Activated CD4-positive, alpha-beta T cell treated with anti-CD3 and anti-CD28 coated beads, Interleukin-2, Interleukin-4, amounts not matched to agents 100 ng/mL and 50 ng/mL, durations not matched to agents 16 hours and 8 hours (primary cell): Measurements from ENCODE around the gene DOCK2.

Experiments
- DNase-seq: peaks from one replicate; pipeline ENCODE4 v3.0.0-alpha.2; 2020; ENCODE audit warnings: low spot score

The DOCK2 gene

DNA sequence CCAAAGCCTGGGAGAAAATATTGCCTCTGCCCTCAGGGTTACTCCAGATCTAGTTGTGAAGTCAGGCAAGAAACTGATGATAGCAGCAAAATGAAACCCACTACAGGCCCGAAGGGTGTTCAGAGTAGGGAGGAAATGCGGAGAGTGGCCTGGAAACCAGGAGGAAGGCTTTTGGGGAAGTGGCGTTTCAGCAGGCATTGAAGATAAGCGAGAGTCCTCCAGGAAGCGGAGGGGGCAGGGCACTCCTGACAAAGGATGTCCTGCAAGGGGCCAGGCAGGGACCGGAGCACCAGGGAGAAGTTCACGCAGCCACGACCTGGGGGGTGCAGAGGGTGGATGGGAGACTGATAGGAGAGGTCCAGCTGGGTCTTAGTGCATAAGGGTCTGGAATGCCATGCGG, 460.9 kb downstream of the DOCK2 start:
- no peak for DNase-seq

DNA sequence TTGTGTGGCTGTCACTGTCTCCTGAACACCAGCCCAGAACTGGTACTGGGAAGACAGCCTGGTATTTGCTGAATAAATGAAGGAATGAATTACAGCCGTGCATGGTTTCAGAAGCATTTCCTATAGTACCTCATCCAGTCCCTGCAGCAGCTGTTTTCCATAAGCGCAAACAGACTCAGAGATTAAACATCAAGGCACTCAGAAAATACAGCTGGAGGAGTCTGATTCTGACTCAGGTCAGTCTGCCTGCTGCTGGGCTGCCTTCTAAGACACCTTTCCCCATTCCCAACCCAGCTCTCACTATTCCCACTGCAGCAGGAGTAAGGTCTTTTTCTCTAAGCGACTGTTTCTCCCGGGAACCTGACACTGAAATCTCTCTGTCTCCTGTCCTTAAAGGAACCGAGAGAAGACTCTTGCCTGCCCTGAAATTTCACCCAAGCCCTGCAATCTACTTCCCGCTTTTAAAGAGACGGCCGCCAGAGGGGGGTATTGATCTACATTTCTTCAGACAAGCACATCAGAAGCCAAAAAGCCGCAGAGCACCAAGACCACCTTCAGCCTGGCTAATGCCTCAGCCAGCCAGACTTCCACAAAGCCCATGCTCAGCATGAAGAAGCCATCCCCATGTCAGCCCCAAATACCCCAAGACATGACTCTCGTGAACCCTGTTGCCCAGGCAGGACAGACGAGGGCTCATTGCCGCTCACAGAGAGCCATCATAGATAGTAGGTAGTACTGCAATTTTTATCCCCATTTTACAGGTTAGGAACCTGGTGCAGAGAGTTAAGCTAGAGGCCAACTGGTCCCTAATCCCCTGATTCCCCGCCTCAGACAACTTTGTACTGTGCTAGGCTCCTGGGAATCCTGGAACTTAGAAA, 463.2 kb downstream of the DOCK2 start:
- peak; percentile 63 for DNase-seq

DNA sequence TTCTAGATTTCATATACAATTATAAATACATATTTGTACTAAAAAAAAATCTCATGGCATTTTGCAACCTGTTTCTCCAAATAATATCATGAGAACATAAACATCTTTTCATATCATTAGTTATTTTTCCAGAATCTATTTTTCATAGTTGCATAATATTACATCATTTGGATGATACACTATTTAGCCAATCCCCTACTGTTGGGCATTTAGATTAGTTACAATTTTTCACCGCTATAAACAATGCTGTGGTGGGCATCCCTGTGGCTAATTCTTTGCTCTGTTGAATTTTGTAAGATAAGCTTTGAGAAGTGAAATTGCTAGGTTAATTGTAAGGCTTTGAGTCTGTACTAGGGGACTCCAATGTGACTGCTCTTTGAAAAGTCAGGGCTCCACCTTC, 466.4 kb downstream of the DOCK2 start:
- no peak for DNase-seq

DNA sequence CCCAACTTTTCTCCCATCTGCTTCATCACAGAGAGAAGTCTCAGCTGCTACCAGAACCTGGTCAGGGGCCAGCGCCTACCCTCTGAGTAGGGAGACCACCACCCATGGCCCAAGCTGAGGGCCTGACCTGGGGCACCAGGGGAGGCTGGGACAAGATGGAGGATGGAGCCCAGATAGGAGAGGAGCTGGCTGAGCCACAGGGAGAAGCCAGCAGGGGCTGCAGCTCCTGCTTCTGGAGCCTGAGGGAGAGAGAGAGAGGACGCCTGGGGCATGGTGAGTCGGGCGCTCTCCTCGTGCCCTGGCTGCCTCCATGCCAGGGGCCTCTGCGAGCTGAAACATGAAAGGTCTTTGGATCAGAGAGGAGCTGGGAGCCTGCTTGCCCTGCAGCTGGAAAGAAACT, 467.2 kb downstream of the DOCK2 start:
- no peak for DNase-seq

DNA sequence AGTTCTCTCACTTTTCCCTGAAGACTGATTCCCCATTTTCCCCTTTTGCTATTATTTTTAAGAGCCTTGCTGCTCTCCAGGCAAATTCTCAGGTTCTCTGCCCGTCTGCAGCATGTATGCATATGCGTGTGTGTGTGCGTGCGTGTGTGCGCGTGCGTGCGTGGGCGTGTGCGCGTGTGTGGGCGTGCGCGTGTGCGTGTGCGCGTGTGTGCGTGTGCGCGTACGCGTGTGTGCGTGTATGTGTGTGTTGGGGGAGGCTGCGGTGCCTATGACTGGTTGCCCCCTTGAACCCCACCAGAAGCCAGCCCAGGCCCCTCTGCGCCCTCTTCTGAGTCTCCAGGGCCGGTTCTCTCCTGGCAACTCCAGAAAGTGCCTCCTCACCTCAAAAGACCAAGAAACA, 467.6 kb downstream of the DOCK2 start:
- DNase-seq: no peak

DNA sequence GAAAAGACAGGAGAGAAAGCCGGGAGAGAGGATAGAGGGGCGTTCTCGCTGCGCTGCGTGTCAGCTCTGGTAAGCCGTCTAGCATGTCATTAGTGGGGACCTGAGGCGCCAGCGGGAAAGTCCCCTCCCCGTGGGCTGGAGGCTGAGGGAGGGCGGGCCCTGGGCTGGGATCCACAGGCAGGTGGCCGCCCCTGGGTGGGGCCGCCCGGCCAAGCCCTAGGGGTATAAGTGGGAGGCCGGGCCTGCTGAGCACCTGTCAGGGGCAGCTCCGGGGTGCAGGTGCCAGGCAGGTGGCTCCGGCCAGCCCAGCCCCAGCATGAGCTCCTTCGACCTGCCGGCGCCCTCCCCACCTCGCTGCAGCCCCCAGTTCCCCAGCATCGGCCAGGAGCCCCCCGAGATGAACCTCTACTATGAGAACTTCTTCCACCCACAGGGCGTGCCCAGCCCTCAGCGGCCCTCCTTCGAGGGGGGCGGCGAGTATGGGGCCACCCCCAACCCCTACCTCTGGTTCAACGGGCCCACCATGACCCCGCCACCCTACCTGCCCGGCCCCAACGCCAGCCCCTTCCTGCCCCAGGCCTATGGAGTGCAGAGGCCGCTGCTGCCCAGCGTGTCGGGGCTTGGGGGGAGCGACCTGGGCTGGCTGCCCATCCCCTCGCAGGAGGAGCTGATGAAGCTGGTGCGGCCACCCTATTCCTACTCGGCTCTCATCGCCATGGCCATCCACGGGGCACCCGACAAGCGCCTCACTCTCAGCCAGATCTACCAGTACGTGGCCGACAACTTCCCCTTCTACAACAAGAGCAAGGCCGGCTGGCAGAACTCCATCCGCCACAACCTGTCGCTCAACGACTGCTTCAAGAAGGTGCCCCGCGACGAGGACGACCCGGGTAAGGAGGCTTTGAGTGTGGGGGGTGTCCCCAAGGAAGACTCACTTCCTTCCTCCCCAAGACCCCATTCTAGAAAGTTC, 468.9 kb downstream of the DOCK2 start, which contains the start of gene FOXI1:
Gene FOXI1, plus strand, starts transcription at position 256 of the 970 bp plus-strand sequence. Its CDS starts 61 bp downstream, at position 317.
- no peak for DNase-seq

DNA sequence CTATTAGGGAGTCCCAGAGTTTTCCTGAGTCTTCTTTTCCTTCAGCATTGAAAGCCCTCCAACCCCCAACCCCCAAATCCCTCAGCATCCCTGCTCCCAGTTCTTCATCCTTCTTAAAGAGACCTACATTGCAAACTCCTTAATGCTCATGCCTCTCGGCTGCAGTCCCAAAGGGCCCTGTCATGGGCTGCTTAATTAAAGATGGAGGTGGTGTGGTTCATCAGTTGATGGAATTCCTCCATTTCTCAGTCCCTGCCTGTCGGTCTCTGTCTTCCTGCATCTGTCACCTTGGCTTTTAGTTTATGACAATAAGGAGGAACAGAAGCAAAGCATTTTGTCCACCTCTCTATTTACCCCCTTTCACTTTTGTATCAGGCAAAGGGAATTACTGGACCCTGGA, 470.6 kb downstream of the DOCK2 start:
- DNase-seq: no peak

DNA sequence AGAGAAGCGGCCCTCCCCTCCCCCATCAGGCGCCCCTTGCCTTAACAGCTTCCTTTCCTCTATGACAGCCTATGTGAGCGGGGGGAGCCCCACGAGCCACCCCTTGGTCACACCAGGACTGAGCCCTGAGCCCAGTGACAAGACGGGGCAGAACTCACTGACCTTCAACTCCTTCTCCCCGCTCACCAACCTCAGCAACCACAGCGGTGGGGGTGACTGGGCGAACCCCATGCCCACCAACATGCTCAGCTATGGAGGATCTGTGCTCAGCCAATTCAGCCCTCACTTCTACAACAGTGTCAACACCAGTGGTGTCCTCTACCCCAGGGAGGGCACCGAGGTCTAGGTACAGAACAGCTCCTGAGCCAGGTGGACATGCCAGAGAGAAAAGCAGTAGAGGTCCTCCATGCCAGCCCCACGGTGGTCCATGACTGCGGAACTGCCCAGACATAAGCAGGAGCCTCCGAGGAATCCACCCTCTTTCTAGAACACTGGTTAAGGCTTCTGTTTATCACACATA, 471.3 kb downstream of the DOCK2 start:
- DNase-seq: no peak

DNA sequence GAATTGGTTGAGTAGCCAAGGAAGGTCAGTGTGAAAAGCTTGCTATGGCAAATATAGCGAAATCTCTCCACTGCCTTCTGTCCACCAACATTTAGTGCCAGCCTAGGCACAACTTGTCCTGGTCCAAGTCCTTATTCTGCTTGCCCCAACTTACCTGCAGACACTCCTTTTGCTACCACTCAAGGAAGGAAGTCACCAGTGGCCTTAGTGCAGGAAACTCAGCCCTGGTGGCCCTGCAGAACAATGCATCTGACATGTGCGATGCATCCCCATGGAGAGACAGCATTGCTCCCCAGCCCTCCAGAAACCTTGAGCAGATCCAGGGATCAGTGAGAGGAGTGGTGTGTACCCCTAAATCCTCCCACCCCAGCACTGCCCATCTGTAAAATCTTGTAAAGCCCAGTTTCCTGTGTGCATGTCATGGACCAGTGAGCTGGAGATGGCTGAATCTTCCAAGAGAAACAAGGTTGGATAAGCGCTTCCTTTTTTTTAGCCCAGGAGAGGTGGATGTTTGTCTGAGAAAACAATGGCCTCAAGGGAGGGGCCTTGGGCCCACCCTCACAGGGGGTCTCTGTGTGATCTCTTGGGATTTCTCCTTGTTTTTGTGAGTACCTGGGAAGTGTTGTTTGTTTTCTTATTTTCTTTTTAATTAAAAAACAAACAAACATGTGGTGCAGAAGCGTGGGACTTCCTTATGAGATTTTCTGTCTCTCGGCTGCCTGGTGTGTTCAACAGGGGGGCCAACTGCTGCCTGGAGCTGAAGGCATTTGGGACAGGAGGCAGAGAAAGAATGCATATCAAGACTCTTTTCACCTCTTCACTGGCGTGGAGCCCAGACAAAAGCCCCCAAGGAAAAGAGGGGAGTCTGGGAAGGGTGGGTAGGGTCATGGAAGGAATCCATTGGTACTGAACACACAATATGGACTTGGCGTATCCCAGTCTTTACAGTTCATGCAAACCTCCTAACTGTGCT, 472.3 kb downstream of the DOCK2 start:
- no peak for DNase-seq

DNA sequence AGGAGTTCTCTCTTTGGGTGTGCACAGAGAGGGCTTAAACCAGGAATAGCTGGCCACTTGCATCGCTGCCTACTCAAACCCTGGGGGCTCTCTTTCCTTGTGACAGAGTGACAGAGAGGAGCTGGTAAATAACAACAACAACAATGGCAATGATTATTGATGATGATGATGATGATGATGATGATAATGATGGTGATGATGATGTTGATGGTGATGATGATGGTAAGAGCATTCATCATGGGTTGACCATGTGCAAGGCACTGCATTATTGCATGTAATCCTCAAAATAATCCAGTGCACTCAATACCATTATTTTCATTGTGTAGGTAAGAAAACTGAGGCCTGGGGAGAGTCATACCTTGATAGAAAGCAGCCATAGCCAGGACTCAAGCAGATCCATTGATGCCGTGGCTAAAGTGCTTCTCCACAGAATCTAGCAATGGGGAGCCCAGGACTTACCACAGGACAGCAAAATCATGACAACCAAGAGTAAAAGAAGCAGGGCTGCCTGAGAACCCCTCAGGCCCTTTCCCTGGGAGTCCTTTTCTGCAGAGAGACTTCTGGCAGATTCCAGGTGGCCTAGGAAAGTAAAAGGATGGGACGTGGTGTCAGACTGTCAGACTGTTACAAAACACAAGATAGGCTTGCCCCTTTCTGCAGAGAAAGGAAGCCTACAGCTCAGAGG, 473.5 kb downstream of the DOCK2 start:
- no peak for DNase-seq

DNA sequence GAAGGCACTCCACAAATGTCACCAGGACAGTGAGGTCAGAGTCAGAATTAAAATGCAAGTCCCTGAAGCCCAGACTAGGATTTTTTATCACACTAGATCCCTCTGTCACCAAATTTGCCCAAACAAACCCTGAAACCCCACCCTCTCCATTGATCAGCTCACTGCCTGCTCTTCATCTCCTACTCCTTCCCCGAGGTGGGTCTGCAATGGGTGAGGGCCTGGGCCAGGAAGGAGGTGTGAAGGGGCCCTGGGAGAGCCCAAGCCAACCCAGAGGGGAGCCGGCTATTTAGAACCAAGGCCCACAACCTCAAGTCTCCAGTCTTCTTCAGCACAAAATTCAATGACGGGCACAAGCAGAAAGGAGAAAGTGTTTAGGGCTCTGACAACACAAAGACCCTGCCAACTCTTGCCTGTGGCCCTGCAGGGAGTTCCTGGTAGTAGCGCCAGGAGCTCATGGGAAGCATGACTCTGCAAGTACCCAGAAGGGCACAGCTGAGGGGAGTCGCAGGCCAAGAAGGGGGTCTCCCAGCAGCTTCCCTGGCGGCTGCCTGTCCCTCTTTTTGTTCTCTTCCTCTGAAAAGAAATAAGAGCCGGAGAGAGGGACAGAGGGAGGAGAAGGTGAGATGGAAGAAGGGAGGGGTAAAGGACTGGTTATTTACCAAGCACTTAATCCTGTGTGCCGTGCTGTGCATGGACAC, 474.2 kb downstream of the DOCK2 start:
- DNase-seq: no peak

DNA sequence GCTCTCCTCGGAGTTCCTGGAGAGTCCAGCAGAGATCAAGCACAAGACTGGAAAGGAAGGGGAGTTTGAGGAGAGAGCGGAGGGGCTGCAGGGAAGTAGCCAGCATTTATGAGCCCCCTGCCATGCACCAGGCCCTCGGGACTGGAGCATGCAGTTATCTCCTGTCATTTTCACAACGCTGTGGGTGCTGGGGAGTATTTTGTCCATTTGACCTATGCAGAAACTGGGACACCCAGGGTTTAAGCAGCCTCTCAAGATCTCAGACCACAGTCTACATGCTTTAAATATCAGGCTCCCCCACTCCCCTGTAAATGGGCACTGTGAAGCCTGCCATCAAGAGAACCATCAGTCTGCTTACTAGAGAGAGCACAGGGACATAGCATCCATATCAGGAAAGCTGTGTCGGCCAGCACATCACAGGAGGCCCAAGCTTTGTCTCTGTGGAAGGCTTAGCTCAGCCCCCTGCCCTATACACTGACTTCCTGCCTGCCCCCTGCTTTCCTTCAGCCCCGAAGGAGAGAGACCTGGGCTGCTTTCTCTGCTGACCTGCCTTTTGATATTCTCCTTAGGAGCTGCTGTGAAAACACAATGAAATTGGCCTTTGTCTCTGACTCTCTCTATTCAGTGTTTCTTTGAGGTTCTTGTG, 475.9 kb downstream of the DOCK2 start:
- no peak for DNase-seq

DNA sequence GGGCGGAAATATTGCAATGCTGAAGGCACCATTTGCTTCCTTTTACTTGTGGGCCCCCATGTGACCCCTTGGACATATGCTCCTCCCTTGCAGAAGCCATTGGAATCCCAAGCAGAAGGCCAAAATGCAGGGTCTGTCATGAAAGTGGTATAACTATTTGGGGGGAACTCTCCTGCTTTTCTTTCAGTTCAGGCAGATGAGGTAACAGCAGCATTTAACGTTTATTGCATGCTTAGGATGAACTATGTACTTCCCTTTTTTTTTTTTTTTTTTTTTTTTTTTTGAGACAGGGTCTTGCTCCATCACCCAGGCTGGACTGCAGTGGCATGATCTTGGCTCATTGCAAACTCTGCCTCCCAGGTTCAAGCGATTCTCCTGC, 476.4 kb downstream of the DOCK2 start:
- no peak for DNase-seq

DNA sequence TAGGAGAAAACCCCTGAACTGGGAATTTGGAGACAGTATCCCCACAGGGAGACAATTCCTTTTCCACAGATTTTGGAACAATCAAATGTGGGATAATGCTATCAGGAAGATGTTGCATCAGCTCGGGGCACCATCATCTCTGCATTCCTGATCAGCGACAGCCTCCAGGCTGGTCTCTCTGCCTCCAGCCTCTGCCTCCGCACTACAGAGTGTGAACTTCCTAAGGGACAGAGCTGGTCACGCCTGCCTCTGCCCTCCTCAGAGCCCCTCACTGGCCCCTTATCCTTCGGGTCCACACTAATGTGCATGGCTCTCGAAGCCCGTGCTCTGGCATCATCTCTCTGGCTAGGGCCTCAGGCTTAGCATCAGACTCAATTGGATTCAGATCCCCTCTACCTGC, 477.2 kb downstream of the DOCK2 start:
- no peak for DNase-seq

DNA sequence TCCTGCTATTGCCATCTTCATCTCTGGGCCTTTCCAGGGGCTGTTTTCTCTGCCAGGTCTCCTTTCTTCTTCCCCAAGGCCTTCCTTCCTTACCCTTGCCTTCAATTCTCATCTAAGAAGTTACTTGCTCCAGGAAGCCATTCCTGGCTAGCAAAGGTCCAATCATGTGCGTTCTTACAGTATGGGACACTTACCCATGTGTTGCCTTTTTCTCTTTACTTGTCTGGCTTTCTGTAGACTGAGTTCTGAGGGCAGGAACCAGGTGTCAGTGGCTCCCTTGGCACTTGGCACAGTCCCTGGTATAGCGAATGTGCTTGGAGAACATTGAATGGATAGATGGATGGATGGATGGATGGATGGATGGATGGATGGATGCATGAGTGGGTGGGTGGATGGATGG, 478.9 kb downstream of the DOCK2 start:
- DNase-seq: no peak

DNA sequence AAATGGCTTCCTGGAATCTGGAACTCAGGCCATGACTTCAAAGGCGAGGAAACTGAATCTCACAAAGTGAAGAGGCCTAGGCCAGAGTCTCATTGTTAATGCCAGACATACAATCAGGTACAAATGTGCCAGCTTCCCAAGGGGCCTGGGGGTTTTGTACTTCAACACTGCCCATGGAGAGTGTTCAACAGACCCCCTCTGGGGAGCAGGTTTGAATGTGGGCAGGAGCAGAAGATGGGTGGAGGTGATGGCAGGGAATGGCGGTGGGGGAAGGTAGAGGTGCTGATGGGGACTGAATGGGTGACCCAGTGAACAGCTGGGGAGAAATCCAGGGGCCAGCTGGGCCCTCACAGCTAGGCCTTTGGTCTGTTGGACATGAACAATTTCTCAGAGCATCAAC, 480.7 kb downstream of the DOCK2 start:
- no peak for DNase-seq

DNA sequence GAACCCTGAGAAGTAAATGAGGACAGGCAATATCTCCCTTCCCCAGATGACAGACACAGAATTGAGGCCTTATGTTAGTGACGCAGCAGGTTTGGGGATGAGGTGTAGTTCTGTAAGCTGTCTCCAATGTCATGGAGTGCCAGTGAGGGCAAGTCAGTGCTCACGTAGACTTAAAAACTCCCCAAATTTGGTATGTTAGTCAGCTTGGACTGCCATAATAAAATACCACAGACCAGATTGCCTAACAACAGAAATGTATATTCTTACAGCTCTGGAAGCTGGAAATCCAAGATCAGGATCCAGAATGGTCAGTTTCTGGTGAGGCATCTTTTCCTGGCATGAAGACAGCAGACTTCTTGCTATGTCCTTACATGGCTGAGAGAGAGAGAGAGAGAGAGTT, 483.5 kb downstream of the DOCK2 start:
- no peak for DNase-seq

DNA sequence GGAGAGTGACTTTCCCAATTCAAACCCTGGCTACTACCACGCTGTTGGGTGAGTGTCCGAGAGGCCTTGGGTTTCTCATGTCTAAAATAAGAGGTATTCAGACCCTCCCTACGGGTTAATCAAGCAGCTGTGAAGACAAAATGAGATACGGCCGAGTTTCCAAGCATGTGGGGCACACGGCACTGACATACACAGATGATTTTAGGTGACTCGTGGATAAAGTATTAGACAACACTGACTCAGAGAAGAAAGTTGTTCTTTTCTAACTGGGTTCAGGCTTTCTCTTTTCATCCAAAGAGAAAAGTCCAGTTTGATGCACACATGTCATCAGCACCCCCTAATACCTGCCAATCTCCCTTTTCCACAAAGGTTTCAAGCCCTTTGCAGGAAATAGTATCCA, 484.2 kb downstream of the DOCK2 start:
- no peak for DNase-seq

DNA sequence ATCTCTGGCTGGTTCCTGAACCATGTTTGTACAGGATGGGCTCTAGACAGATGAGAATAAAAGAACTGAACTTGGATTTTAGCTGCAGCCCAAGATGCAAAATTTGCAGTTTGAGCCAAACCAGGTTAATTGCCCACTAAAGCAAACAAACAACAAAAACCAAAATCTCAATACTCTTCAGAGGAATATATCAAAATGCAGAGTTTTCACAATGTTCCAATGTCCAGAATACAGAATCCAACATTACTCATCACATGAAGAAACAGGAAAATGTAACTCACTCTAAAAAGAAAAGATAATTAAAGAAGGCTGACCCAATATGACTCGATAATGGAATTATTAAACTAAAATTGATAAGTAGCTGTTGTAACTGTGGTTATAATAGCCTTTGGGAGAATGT, 489.0 kb downstream of the DOCK2 start:
- DNase-seq: no peak

DNA sequence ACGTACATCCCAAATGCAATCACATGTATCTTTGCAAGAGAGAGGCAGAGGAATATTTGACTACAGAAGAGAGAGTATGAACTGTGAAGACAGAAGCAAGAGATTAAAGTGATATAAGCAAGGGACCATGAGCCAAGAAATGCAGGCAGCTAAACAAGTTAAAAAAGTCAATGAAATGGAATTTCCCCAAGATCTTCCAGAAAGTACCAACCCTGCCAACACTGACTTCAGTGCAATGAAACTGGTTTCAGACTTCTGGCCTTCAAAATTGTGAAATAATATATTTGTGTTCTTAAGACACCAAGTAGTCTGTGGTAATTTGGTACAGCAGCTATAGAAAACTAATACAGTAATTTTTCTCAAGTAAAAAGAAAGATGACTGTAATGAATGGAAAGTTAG, 489.6 kb downstream of the DOCK2 start:
- no peak for DNase-seq
